Measurements from ENCODE around the gene C12orf75. TPM values are rescaled to one million over a fixed set of nuclear protein-coding genes. Genes with fewer than 3 reads are reported as not detected.

The C12orf75 gene
- total RNA-seq, 1 donor from 2014 or later: 276 TPM

DNA sequence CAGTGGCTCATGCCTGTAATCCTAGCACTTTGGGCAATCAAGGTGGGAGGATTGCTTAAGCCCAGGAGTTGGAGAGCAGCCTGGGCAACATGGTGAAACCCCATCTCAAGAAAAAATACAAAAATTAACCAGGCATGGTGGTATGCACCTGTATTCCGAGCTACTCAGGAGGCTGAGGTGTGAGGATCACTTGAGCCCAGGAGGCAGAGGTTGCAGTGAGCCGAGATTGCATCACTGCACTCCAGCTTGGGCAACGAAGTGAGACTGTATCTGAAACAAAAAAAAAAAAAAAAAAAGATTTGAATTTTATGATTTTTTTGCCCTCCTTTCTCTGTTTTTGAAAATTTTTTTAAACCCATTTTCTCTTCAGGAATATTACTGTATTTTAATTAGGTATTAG is 17.7 kb downstream of the C12orf75 start:
- Histone ChIP-seq H3K4me3 (ENCODE audit: low read depth, low read length) (no peak overlapping the region), H3K36me3 (ENCODE audit: control insufficient read depth, insufficient read depth, low read length) (no peaks in the 10 kb centered on the region), H3K27me3 (ENCODE audit: control insufficient read depth, insufficient read depth, low read length) (no peaks in the 10 kb centered on the region)
- TF ChIP-seq, protein P1, sequence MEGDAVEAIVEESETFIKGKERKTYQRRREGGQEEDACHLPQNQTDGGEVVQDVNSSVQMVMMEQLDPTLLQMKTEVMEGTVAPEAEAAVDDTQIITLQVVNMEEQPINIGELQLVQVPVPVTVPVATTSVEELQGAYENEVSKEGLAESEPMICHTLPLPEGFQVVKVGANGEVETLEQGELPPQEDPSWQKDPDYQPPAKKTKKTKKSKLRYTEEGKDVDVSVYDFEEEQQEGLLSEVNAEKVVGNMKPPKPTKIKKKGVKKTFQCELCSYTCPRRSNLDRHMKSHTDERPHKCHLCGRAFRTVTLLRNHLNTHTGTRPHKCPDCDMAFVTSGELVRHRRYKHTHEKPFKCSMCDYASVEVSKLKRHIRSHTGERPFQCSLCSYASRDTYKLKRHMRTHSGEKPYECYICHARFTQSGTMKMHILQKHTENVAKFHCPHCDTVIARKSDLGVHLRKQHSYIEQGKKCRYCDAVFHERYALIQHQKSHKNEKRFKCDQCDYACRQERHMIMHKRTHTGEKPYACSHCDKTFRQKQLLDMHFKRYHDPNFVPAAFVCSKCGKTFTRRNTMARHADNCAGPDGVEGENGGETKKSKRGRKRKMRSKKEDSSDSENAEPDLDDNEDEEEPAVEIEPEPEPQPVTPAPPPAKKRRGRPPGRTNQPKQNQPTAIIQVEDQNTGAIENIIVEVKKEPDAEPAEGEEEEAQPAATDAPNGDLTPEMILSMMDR (IDR thresholded peaks at IDR 0.05; ENCODE audit: insufficient read depth, low read length, poor library complexity, severe bottlenecking): no peak
- DNase-seq (ENCODE audit: low read depth): no peak

- H3K4me3 ChIP-seq (ENCODE audit: low read depth, low read length): no peak overlapping the region
- H3K27me3 ChIP-seq (ENCODE audit: control insufficient read depth, insufficient read depth, low read length): no peaks in the 10 kb centered on the region
- TF ChIP-seq, protein P1 (IDR thresholded peaks at IDR 0.05; ENCODE audit: insufficient read depth, low read length, poor library complexity, severe bottlenecking): no peak
- no peaks in the 10 kb centered on the region for H3K36me3 ChIP-seq (ENCODE audit: control insufficient read depth, insufficient read depth, low read length)
- no peak for DNase-seq (ENCODE audit: low read depth)
Measured at GRCh38 chr12:105348561-105348960, 18.1 kb downstream of the C12orf75 start.

DNA sequence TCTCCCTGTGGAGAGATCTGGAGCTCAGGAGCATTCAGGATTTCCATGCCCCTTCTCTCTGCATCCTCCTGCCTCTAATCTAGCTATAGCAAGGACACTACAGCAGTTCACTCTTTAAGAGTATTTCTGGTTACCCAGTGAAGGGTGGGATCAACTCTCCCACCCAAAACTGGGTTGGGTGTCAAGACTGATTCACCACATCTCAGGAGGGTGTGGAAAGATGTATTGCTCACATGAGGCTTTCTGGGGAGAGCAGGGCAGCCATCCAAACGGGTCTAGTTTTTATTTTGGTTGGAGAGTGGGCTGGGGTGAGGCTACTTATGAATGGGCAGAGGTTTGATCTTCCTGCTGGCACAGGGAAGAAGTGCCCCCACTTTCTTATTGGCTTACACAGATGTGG is 18.6 kb downstream of the C12orf75 start:
- Histone ChIP-seq H3K27me3 (ENCODE audit: control insufficient read depth, insufficient read depth, low read length) (no peaks in the 10 kb centered on the region), H3K36me3 (ENCODE audit: control insufficient read depth, insufficient read depth, low read length) (no peaks in the 10 kb centered on the region), H3K4me3 (ENCODE audit: low read depth, low read length) (no peak overlapping the region)
- TF ChIP-seq, protein P1 (IDR thresholded peaks at IDR 0.05; ENCODE audit: insufficient read depth, low read length, poor library complexity, severe bottlenecking): no peak
- DNase-seq (ENCODE audit: low read depth): no peak

- DNase-seq (ENCODE audit: low read depth): no peak
- TF ChIP-seq, protein P1 (IDR thresholded peaks at IDR 0.05; ENCODE audit: insufficient read depth, low read length, poor library complexity, severe bottlenecking): no peak
- Histone ChIP-seq H3K36me3 (ENCODE audit: control insufficient read depth, insufficient read depth, low read length) (no peaks in the 10 kb centered on the region), H3K27me3 (ENCODE audit: control insufficient read depth, insufficient read depth, low read length) (no peaks in the 10 kb centered on the region), H3K4me3 (ENCODE audit: low read depth, low read length) (no peak overlapping the region)
Measured at GRCh38 chr12:105351523-105351922, 21.0 kb downstream of the C12orf75 start.

- Histone ChIP-seq H3K36me3 (ENCODE audit: control insufficient read depth, insufficient read depth, low read length) (no peaks in the 10 kb centered on the region), H3K4me3 (ENCODE audit: low read depth, low read length) (no peak overlapping the region), H3K27me3 (ENCODE audit: control insufficient read depth, insufficient read depth, low read length) (no peaks in the 10 kb centered on the region)
- TF ChIP-seq, protein P1 (IDR thresholded peaks at IDR 0.05; ENCODE audit: insufficient read depth, low read length, poor library complexity, severe bottlenecking): no peak
- no peak for DNase-seq (ENCODE audit: low read depth)
Measured at GRCh38 chr12:105352052-105352451, 21.6 kb downstream of the C12orf75 start.

GRCh38 chr12:105352940-105353635 is 22.6 kb downstream of the C12orf75 start:
- Histone ChIP-seq H3K36me3 (ENCODE audit: control insufficient read depth, insufficient read depth, low read length) (no peaks in the 10 kb centered on the region), H3K4me3 (ENCODE audit: low read depth, low read length) (no peak overlapping the region), H3K27me3 (ENCODE audit: control insufficient read depth, insufficient read depth, low read length) (no peaks in the 10 kb centered on the region)
- DNase-seq (ENCODE audit: low read depth): no peak
- TF ChIP-seq, protein P1 (IDR thresholded peaks at IDR 0.05; ENCODE audit: insufficient read depth, low read length, poor library complexity, severe bottlenecking): no peak

Data from kidney epithelial cell (primary cell).